ENCODE measurements around the gene PRKCD. TPM values are rescaled to one million over a fixed set of nuclear protein-coding genes. Genes with fewer than 3 reads are reported as not detected.

The PRKCD gene
- total RNA-seq, 1 donor: 2.2 TPM

DNA sequence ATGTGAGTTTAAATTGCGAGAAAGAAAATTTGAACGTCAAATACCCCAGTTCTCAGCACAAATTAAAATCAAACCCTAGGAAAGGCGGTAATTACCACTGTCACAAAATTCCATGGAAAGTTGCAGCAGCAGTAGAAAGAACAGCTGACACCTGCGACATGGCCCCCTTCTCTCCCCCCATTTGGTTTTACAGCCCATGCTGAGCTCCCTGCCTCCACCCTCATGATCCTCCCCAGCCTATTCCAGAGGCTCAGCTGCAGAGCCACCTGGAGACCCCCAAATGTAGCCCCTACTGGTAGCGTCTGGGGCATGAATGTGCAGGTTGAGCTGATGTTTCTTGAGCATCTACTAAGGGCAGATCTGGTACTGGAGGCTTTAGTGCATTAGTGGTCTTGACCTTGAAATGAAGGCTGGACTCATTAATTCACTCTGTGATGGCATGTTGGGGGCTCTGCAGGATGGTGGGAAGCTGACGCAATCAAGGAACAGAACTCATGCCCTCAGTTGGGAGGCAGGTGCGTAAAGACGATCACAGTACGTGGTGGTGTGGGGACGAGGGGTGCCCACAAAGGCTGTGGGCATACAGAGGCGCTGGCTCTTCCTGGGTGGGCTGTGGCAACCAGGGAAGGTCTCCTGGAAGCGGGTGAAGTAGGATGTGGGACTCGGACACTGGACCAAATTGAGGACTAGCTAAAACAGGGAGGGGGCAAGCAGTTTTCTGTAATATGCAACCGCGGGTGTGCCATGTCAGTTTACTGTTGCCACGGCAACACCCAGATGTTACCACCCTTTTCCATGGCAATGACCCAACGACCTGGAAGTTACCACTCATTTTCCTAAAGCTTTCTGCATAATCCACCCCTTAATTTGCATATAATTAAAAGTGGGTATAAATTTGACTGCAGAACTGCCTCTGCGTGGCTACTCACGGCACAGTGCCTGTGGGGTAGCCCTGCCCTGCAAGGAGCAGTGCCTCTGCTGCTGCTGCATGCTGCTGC is 39.8 kb downstream of the PRKCD start:
- Histone ChIP-seq H3K79me2 (ENCODE audit: insufficient read depth, low read length) (no peaks in the 10 kb centered on the region), H3K27me3 (ENCODE audit: insufficient read depth, low read length) (no peaks in the 10 kb centered on the region), H3K27ac (ENCODE audit: low read depth, low read length) (no peak overlapping the region), H2AFZ (ENCODE audit: low read length) (no peak overlapping the region), H3K4me1 (ENCODE audit: insufficient read depth, low read length) (peaks cover 10% of the 10 kb centered on the region), H3K9me3 (ENCODE audit: low read depth, low read length) (no peaks in the 10 kb centered on the region), H3K36me3 (ENCODE audit: insufficient read depth, low read length) (no peaks in the 10 kb centered on the region), H4K20me1 (ENCODE audit: insufficient read depth, low read length) (no peaks in the 10 kb centered on the region), H3K4me2 (ENCODE audit: insufficient read depth, low read length) (no peak overlapping the region), H3K4me3 (ENCODE audit: insufficient read depth, low read length) (no peak overlapping the region)
- TF ChIP-seq, protein P1, sequence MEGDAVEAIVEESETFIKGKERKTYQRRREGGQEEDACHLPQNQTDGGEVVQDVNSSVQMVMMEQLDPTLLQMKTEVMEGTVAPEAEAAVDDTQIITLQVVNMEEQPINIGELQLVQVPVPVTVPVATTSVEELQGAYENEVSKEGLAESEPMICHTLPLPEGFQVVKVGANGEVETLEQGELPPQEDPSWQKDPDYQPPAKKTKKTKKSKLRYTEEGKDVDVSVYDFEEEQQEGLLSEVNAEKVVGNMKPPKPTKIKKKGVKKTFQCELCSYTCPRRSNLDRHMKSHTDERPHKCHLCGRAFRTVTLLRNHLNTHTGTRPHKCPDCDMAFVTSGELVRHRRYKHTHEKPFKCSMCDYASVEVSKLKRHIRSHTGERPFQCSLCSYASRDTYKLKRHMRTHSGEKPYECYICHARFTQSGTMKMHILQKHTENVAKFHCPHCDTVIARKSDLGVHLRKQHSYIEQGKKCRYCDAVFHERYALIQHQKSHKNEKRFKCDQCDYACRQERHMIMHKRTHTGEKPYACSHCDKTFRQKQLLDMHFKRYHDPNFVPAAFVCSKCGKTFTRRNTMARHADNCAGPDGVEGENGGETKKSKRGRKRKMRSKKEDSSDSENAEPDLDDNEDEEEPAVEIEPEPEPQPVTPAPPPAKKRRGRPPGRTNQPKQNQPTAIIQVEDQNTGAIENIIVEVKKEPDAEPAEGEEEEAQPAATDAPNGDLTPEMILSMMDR (IDR thresholded peaks at IDR 0.05; ENCODE audit: extremely low read depth, low read depth, low read length): no peak
- no peak for DNase-seq (ENCODE audit: insufficient read length, low spot score, missing footprints)

DNA sequence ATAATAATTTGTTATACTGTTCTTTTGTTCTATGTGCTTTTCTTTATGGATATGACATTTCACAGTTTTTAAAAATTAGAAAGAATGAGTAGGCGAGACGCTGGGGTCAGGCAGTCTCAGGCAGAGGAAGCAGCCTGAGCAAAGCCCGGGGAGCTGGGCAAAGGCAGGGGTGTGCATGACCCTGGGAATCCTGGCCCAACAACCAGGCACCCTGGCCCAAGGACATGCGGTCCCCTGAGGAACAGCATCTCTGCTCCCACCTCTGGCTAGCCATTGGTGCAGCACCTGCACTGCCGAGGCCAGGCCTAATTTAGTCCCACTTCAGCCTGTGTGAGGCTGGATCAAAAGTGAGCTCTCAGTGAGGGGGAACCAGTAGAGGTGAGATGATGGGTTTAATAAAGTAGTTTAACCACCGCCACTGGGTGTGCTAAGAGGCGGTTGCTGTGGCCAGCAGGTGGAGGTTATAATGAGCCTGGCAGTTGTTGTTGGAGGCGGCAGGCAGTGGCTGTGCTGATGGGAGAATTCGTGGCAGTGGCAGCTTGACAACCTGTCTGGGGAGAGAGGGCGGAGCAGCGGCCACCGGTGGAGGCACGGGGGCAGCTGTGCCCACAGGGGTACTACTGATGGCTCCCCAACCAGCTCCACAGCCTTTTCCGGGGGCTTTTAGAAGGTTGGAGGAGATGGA is 41.5 kb downstream of the PRKCD start:
- Histone ChIP-seq H3K27ac (ENCODE audit: low read depth, low read length) (no peak overlapping the region), H3K36me3 (ENCODE audit: insufficient read depth, low read length) (no peaks in the 10 kb centered on the region), H4K20me1 (ENCODE audit: insufficient read depth, low read length) (no peaks in the 10 kb centered on the region), H3K4me2 (ENCODE audit: insufficient read depth, low read length) (no peak overlapping the region), H3K27me3 (ENCODE audit: insufficient read depth, low read length) (no peaks in the 10 kb centered on the region), H3K9me3 (ENCODE audit: low read depth, low read length) (no peaks in the 10 kb centered on the region), H3K4me1 (ENCODE audit: insufficient read depth, low read length) (no peaks in the 10 kb centered on the region), H2AFZ (ENCODE audit: low read length) (no peak overlapping the region), H3K79me2 (ENCODE audit: insufficient read depth, low read length) (no peaks in the 10 kb centered on the region), H3K4me3 (ENCODE audit: insufficient read depth, low read length) (no peak overlapping the region)
- TF ChIP-seq, protein P1 (IDR thresholded peaks at IDR 0.05; ENCODE audit: extremely low read depth, low read depth, low read length): no peak
- peak; percentile 76 for DNase-seq (ENCODE audit: insufficient read length, low spot score, missing footprints)

DNA sequence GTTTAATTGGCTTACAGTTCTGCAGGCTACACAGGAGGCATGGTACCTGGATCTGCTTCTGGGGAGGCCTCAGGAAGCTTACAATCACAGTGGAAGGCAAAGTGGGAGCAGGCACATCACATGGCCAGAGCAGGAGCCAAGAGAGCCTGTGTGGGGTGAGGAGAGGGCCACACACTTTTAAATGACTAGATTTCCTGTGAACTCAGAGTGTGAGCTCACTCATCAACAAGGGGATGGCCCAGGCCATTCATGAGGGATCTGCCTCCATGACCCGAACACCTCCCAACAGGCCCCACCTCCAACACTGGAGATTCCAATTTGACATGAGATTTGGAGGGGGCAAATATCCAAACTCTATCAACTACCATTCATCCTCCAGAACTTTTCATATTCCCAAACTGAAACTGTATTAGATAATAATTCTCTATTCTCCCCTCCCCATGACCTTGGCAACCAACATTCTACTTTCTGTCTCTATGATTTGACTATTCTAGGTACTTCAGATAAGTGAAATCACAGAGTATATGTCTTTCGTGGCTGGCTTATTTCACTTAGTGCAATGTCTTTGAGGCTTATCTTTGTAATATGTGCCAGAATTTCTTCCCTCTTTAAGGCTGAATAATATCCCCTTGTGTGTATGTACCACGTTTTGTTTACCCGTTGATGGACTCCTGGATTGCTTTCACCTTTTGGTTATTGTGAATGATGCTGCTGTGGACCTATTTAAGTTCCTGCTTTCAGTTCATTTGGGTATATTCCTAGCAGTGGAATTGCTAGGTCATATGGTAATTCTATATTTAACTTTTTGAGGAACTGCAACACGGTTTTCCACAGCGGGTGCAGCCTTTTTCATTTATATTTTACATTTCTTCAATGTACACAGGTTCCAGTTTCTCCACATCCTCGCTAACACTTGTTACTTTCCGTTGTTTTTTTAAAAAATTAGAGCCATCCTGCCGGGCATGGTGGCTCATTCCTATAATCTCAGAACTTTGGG is 51.0 kb downstream of the PRKCD start:
- Histone ChIP-seq H4K20me1 (ENCODE audit: insufficient read depth, low read length) (no peaks in the 10 kb centered on the region), H3K36me3 (ENCODE audit: insufficient read depth, low read length) (no peaks in the 10 kb centered on the region), H3K4me2 (ENCODE audit: insufficient read depth, low read length) (no peak overlapping the region), H2AFZ (ENCODE audit: low read length) (no peak overlapping the region), H3K79me2 (ENCODE audit: insufficient read depth, low read length) (no peaks in the 10 kb centered on the region), H3K27ac (ENCODE audit: low read depth, low read length) (no peak overlapping the region), H3K27me3 (ENCODE audit: insufficient read depth, low read length) (no peaks in the 10 kb centered on the region), H3K4me3 (ENCODE audit: insufficient read depth, low read length) (no peak overlapping the region), H3K4me1 (ENCODE audit: insufficient read depth, low read length) (no peaks in the 10 kb centered on the region), H3K9me3 (ENCODE audit: low read depth, low read length) (no peaks in the 10 kb centered on the region)
- TF ChIP-seq, protein P1 (IDR thresholded peaks at IDR 0.05; ENCODE audit: extremely low read depth, low read depth, low read length): no peak
- no peak for DNase-seq (ENCODE audit: insufficient read length, low spot score, missing footprints)
